Colonic mucosa (tissue), 4 donors: ENCODE results near the gene FNDC1. TPM values are rescaled to one million over a fixed set of nuclear protein-coding genes. Genes with fewer than 3 reads are reported as not detected.
"Not testable (repeated sequence)": the region's sequence is repeated elsewhere in the genome, so short reads cannot be mapped to it uniquely, and the experiment has no call there.

Experiments
- DNase-seq: peaks from one replicate; pipeline ENCODE4 v3.0.0-alpha.2; 2020
- H3K27ac ChIP-seq: fragments of 200-600 bp; one replicate; pipeline ENCODE4 v1.8.0; 2021
- H3K27me3 ChIP-seq: fragments of 200-600 bp; one replicate; pipeline ENCODE4 v1.8.0; 2021
- H3K36me3 ChIP-seq: fragments of 200-600 bp; one replicate; pipeline ENCODE4 v1.8.0; 2021
- H3K4me1 ChIP-seq: fragments of 200-600 bp; one replicate; pipeline ENCODE4 v1.8.0; 2021; ENCODE audit warnings: mild to moderate bottlenecking
- H3K4me3 ChIP-seq: fragments of 200-600 bp; one replicate; pipeline ENCODE4 v1.8.0; 2021
- H3K9ac ChIP-seq, 2 donors: one replicate each; pipeline ENCODE4 v1.7.0; 2013; ENCODE audit warnings: control low read depth in 2 of 2, low read depth in 2 of 2, low read length in 2 of 2
- H3K9me3 ChIP-seq: fragments of 200-600 bp; one replicate; pipeline ENCODE4 v1.8.0; 2021
- intact Hi-C: fragments of 100-400 bp; cut with DNase I; formaldehyde crosslinking; loops from one replicate; pipeline ENCODE4 v1.14.1; 2022
- total RNA-seq, 2 donors: library from RNA; stranded (reverse); fragmentation: NEBNext Ultra II Directional in 1 of 2; extraction: Animal tissue kit (Norgen Biotek cat#: 25700) in 1 of 2; gene quantifications; one replicate each; pipeline ENCODE4 v1.2.1, GENCODE V29; 2021
- TF ChIP-seq, protein P1 (sequence below): fragments of 200-600 bp; IDR thresholded peaks from one replicate; pipeline ENCODE4 v1.8.0; 2022; ENCODE audit warnings: antibody characterized with exemption, mild to moderate bottlenecking
- donor health status: healthy.
- donor health status: DM: no; HTN: no; CAD: no.
- donor health status: DM: no; HTN: no; CAD: no.

Gene FNDC1
- 1 to 10 TPM in 1 of 2 donors, under 1 TPM in 1; 0.05 to 1.1 TPM for total RNA-seq

DNA sequence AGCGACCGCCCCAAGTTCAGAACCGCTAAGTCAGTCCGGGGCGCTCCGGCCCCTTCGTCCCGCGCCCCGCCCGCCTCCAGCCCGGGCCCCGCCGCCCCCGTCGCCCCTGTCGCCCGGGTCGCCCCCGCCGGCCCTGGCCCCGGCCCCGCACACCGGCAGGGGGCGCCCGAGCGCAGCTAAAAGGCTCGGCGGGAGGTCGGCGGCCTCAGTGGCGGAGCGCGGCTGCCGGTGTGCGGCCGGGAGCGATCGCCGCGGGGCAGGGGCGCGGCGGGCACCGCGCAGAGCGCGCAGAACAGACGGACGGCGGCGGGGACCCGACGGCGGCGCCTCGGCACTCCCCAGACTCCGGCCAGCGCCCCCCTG lies at the start of gene FNDC1:
Gene FNDC1, plus strand, starts transcription at position 208 of the 363 bp plus-strand sequence. CDS start 197 bp downstream, outside the sequence.
- no peak within 1 kb of the TSS for H3K27ac ChIP-seq
- H3K4me3 ChIP-seq, result peak within 1 kb of the TSS; percentile 23
- no peaks in the 10 kb centered on the region for H3K36me3 ChIP-seq
- intact Hi-C loops, result no loop called here
- TF ChIP-seq, protein P1, sequence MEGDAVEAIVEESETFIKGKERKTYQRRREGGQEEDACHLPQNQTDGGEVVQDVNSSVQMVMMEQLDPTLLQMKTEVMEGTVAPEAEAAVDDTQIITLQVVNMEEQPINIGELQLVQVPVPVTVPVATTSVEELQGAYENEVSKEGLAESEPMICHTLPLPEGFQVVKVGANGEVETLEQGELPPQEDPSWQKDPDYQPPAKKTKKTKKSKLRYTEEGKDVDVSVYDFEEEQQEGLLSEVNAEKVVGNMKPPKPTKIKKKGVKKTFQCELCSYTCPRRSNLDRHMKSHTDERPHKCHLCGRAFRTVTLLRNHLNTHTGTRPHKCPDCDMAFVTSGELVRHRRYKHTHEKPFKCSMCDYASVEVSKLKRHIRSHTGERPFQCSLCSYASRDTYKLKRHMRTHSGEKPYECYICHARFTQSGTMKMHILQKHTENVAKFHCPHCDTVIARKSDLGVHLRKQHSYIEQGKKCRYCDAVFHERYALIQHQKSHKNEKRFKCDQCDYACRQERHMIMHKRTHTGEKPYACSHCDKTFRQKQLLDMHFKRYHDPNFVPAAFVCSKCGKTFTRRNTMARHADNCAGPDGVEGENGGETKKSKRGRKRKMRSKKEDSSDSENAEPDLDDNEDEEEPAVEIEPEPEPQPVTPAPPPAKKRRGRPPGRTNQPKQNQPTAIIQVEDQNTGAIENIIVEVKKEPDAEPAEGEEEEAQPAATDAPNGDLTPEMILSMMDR, result no peak
- H3K9ac ChIP-seq, result peak within 1 kb of the TSS in 1 of 2 donors; percentile 54
- H3K4me1 ChIP-seq, result peaks cover 4% of the 10 kb centered on the region
- H3K27me3 ChIP-seq, result peaks cover 46% of the 10 kb centered on the region
- peak; percentile 37 for DNase-seq
- H3K9me3 ChIP-seq, result no peaks in the 10 kb centered on the region

DNA sequence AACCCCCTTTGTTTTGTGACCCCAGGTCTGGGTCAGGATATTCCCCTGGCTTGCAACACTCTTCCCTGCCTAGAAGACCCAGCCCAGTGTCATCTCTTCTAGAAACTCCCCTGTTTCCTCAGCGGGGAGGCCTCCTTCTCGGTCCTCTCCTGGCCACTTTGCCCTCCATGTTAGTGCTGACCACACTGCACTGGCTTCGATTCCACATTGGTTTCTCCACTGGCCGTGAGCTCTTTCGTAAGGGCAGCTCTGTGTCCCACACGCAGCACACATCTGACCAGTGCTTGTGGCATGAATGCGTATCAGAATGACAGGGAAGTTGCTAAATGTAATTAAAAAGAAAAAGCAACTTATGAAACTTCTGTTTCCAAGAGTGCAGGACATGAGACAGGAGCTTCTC lies 49.4 kb upstream of the FNDC1 start:
- no peaks in the 10 kb centered on the region for H3K4me1 ChIP-seq
- no peak overlapping the region for H3K27ac ChIP-seq
- TF ChIP-seq, protein P1, result no peak
- H3K36me3 ChIP-seq, result no peaks in the 10 kb centered on the region
- no peaks in the 10 kb centered on the region for H3K9me3 ChIP-seq
- H3K9ac ChIP-seq, result no peak overlapping the region
- no peaks in the 10 kb centered on the region for H3K27me3 ChIP-seq
- no peak for DNase-seq
- no peak overlapping the region for H3K4me3 ChIP-seq
- intact Hi-C loops, result no loop called here

DNA sequence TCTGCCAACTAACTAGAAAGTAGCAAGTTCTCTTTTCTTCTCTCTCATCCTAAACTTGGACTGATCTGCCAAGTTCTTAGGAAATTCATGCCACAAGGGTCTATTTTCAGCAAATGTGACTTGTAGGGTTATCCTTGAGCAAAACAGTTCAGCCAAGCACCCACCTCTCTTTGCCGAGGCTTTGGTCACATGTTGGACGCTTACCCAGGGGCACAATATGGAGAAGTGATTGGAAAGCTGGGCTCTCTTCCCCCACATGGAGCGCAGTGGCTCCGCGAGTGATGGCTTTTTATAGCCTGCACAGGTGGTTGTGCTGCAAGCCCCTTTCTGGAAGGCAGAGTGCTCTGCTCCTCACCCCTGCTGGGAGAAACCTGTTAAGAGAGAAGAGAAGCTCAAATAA lies 47.7 kb upstream of the FNDC1 start:
- Histone ChIP-seq H3K4me3 (no peak overlapping the region), H3K9ac (no peak overlapping the region), H3K36me3 (no peaks in the 10 kb centered on the region), H3K9me3 (no peaks in the 10 kb centered on the region), H3K27me3 (no peaks in the 10 kb centered on the region), H3K27ac (no peak overlapping the region), H3K4me1 (no peaks in the 10 kb centered on the region)
- TF ChIP-seq, protein P1, result no peak
- DNase-seq, result no peak
- intact Hi-C loops, result no loop called here

DNA sequence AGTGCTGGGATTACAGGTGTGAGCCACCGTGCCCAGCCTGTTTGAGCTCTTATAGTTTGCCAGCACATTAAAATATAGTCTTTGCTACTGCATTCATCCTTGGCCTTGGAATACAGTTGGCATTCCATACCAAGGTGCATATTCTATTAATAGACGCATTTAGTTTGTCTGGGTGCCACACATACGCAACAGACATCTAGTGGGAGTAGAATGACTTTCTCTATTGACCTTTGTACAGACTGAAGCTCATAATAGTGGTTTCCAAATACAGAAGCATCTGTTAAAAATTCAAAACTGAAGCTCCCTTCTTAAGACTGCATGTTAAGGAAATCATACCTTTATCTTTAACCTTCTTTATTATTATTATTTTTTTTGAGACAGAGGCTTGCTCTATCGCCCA lies 46.7 kb upstream of the FNDC1 start:
- intact Hi-C loops, result no loop called here
- Histone ChIP-seq H3K4me1 (no peaks in the 10 kb centered on the region), H3K27me3 (no peaks in the 10 kb centered on the region), H3K9ac (no peak overlapping the region), H3K27ac (no peak overlapping the region), H3K9me3 (no peaks in the 10 kb centered on the region), H3K36me3 (no peaks in the 10 kb centered on the region), H3K4me3 (no peak overlapping the region)
- TF ChIP-seq, protein P1, result no peak
- DNase-seq, result no peak

DNA sequence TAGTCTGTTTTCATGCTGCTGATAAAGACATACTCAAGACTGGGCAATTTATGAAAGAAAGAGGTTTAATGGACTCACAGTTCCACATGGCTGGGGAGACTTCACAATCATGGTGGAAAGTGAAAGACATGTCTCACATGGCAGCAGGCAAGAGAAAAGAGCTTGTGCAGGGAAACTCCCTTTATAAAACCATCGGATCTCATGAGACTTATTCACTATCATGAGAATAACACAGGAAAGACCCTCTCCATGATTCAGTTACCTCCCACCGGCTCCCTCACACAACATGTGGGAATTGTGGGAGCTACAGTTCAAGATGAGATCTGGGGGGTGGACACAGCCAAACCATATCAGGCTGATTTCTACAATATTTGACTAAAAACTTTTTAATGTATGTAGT lies 45.4 kb upstream of the FNDC1 start:
- H3K4me1 ChIP-seq, H3K4me3 ChIP-seq, H3K27me3 ChIP-seq, H3K9me3 ChIP-seq, H3K36me3 ChIP-seq, H3K27ac ChIP-seq, intact Hi-C loops, DNase-seq, H3K9ac ChIP-seq: not testable (repeated sequence)

DNA sequence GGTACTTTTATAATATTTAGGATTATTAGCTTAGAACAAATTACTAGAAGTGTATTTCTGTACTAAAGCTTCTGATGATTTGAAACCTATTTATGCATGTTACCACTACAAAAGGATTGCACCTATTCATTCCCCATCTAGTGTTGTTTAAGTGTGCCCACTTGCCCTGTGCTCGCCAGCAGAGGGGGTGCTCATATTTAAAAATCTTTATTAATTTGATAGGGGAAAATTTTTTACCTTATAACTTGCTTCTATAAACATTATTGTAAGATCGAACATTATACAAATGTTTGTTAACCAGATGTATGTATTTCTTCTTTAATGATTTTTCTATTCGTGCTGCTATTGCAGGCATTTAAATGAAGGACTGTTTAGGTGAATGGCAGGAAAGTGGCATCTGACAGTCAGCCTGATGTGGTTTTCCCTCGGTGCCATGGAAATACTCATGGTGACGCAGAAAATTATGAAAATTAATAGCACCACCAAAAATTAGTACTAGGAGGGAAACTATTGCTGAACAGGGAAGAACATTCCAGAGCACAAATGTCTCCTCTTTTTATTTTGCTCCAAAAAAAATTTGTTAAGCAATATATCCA lies 44.1 kb upstream of the FNDC1 start:
- Histone ChIP-seq H3K27me3 (no peaks in the 10 kb centered on the region), H3K9me3 (no peaks in the 10 kb centered on the region), H3K4me1 (no peaks in the 10 kb centered on the region), H3K9ac (no peak overlapping the region), H3K27ac (no peak overlapping the region), H3K4me3 (no peak overlapping the region), H3K36me3 (no peaks in the 10 kb centered on the region)
- intact Hi-C loops, result no loop called here
- TF ChIP-seq, protein P1, result no peak
- no peak for DNase-seq
